Tibial nerve (tissue), 3 donors: Measurements from ENCODE around the gene BEST3.

Experiments used
- CTCF ChIP-seq, 5 experiments: fragments of 200-600 bp in 3 of 5; fragments of 450-650 bp in 2 of 5; sonication (generic) in 3 of 5; IDR thresholded peaks; one replicate each; pipeline ENCODE4 v1.5.1; 2016 to 2019; ENCODE audit warnings: antibody characterized with exemption in 5 of 5, mild to moderate bottlenecking in 3 of 5, moderate library complexity in 2 of 5
- POLR2A ChIP-seq, 2 donors: fragments of 450-650 bp; IDR thresholded peaks; one replicate each; pipeline ENCODE4 v1.6.1; 2017; ENCODE audit warnings: antibody characterized with exemption in 2 of 2, mild to moderate bottlenecking in 2 of 2, moderate library complexity in 2 of 2

GRCh38 chr12:69744109-69744508, 45.0 kb upstream of the BEST3 start:
- TF ChIP-seq POLR2A (IDR thresholded peaks at IDR 0.05) (no peak), CTCF (IDR thresholded peaks at IDR 0.05) (no peak)
